ENCODE results near the gene LRPAP1. TPM values are rescaled to one million over a fixed set of nuclear protein-coding genes. Genes with fewer than 3 reads are reported as not detected.

Gene LRPAP1
- total RNA-seq, 2 donors from 2014 or later = 82.5 to 93.9 TPM

DNA sequence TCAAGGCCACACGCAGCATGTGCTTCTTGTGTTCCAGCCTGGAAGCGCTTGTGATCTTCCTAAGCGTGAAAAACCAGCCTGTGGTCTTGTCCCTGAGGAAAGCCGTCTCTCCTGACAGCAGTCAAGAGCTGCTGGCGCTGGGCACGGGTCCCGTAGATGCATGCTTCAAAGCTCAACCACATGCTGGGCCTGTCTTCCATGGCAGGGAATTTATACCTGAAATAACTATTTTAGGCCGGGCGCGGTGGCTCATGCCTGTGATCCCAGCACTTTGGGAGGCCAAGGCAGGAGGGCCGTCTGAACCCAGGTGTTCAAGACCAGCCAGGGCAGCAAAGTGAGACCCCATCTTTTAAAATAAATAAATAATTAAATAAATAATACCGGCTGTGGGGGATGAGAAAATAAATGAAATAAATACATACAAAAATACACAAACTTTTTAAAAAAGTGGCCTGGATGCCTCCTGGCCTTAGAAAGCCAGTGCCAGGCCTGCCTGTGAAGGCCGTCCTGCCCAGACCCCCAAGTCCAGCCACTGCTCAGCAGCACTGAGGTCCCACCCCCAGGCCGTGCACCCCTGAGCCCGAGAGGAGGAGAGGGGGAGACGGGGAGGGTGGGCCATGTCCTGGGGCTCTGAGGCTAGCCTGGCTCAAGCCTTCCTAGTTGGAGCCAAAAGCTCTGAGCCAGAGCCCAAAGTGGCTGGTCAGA is 10.4 kb downstream of the LRPAP1 start:
- Histone ChIP-seq H3K4me1 (no peaks in the 10 kb centered on the region), H3K27me3 (no peaks in the 10 kb centered on the region), H3K4me3 (no peak overlapping the region), H3K36me3 (replicated peaks in 1 of 2; ENCODE audit: insufficient read depth in 1 of 2, low read depth in 2 of 2) (peaks cover 32 to 54% of the 10 kb centered on the region in 2 donors), H3K9me3 (no peaks in the 10 kb centered on the region), H3K27ac (no peak overlapping the region)
- intact Hi-C loops (cut with DNase I) = no loop called here
- no peak for TF ChIP-seq CTCF (IDR thresholded peaks at IDR 0.05)
- no peak for TF ChIP-seq POLR2A (IDR thresholded peaks at IDR 0.05)
- DNase-seq = no peak
- 93 to 95% methylated on average over 13 to 16 of the region's 16 CpGs for WGBS, 2 donors
- no peak for ATAC-seq

GRCh38 chr4:3520796-3521600 is 11.2 kb downstream of the LRPAP1 start:
- H3K4me3 ChIP-seq = no peak overlapping the region
- no peak overlapping the region for H3K27ac ChIP-seq
- DNase-seq (no peak), ATAC-seq (no peak)
- peaks cover 36 to 62% of the 10 kb centered on the region in 2 donors for H3K36me3 ChIP-seq (replicated peaks in 1 of 2; ENCODE audit: insufficient read depth in 1 of 2, low read depth in 2 of 2)
- H3K4me1 ChIP-seq = no peaks in the 10 kb centered on the region
- no peak for TF ChIP-seq POLR2A (IDR thresholded peaks at IDR 0.05)
- TF ChIP-seq CTCF (IDR thresholded peaks at IDR 0.05) = no peak
- no peaks in the 10 kb centered on the region for H3K27me3 ChIP-seq
- no peaks in the 10 kb centered on the region for H3K9me3 ChIP-seq
- WGBS, 2 donors = 85 to 86% methylated on average over 14 to 30 of the region's 31 CpGs
- intact Hi-C loops (cut with DNase I) = no loop called here

- intact Hi-C loops (cut with DNase I) = no loop called here
- 93 to 96% methylated on average over 11 of the region's 11 CpGs for WGBS, 2 donors
- Histone ChIP-seq H3K4me1 (no peaks in the 10 kb centered on the region), H3K4me3 (no peak overlapping the region), H3K27ac (no peak overlapping the region), H3K27me3 (no peaks in the 10 kb centered on the region), H3K9me3 (no peaks in the 10 kb centered on the region), H3K36me3 (replicated peaks in 1 of 2; ENCODE audit: insufficient read depth in 1 of 2, low read depth in 2 of 2) (peaks cover 42 to 66% of the 10 kb centered on the region in 2 donors)
- DNase-seq (no peak), ATAC-seq (no peak)
- TF ChIP-seq POLR2A (IDR thresholded peaks at IDR 0.05) (no peak), CTCF (IDR thresholded peaks at IDR 0.05) (no peak)
These were observed 11.9 kb downstream of the LRPAP1 start for GRCh38 chr4:3520276-3520675.

DNA sequence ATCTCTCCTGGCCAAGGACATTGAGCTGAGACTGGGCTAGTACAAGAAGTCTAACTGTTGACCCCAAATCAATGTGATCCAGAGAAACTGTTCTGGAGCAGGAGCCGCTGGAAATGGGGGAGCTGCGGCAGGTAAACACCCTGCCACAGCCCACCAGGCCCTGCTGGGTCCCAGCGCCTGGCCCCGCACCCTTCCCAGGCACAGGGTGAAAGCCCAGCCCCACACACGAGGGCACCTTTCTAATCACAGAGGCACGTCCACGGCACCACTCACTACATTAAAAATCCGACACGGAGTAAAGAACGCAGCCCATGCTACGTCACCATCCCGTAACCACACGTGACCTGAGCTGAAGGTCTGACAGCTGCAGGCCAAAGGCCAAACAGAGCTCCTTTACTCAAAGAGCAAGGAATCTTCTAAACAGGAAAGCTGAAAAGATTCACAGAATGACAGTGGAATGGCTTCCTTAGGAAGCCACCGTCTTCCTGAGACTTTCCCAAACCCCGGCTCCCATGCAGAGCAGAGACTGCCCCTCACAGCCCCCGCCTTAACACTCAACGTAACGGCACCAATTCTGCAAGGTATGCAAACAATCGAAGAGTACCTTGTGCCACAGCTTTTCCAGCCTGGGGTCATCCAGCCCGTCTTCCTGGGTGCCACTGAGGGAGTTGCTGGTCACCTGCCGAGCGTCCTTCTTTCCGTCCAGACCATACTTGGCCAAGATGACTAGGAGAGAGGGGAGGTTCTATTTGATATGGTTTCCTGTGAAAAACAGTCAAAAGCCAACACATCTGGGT is 12.6 kb downstream of the LRPAP1 start:
- Histone ChIP-seq H3K9me3 (no peaks in the 10 kb centered on the region), H3K27ac (no peak overlapping the region), H3K36me3 (replicated peaks in 1 of 2; ENCODE audit: insufficient read depth in 1 of 2, low read depth in 2 of 2) (peaks cover 42 to 68% of the 10 kb centered on the region in 2 donors), H3K4me1 (no peaks in the 10 kb centered on the region), H3K27me3 (no peaks in the 10 kb centered on the region), H3K4me3 (no peak overlapping the region)
- no peak for TF ChIP-seq POLR2A (IDR thresholded peaks at IDR 0.05)
- TF ChIP-seq CTCF (IDR thresholded peaks at IDR 0.05) = no peak
- no peak for ATAC-seq
- intact Hi-C loops (cut with DNase I) = no loop called here
- WGBS, 2 donors = 86 to 89% methylated on average over 14 to 23 of the region's 23 CpGs
- DNase-seq = no peak

Measured in body of pancreas (tissue), 4 donors.